ENCODE measurements around the gene HMCN1. TPM values are rescaled to one million over a fixed set of nuclear protein-coding genes. Genes with fewer than 3 reads are reported as not detected.

Gene HMCN1
- total and polyA plus RNA-seq, 2 experiments from 2014 or later = 1.6 to 8.7 TPM

DNA sequence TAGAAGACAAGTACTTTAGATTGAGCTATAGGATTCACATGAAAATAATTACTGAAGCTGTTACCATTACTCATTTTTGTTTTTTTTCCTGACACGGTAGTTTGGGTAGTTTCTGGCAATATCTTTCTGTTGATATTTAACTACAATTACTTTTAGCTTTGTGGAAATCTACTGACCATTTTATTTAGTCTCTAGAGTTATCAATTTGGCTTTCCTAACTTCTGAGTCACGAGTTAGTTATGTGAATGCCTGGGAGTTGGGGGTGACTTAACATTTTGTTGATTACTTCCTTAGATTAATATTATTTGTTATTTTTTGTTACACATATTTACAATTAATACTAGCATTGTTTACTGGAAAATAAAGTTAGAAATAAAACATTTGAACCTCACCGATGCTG, 160.6 kb downstream of the HMCN1 start:
- H3F3A ChIP-seq (replicated peaks; ENCODE audit: low read depth) = no peaks in the 10 kb centered on the region
- no peaks in the 10 kb centered on the region for H4K20me1 ChIP-seq (replicated peaks; ENCODE audit: insufficient read depth)
- no peaks in the 10 kb centered on the region for H3K27me3 ChIP-seq (ENCODE audit: insufficient read depth)
- TF ChIP-seq CTCF (conservative IDR thresholded peaks at IDR 0.05; ENCODE audit: low read depth in 2 of 2) = no peak
- no peak for TF ChIP-seq EZH2phosphoT487 (IDR thresholded peaks at IDR 0.05; ENCODE audit: unreplicated experiment)
- TF ChIP-seq ZNF114 (CRISPR knock-in tag; IDR thresholded peaks at IDR 0.05) = no peak
- no peak for TF ChIP-seq POLR2AphosphoS5 (IDR thresholded peaks at IDR 0.05; ENCODE audit: low read depth)
- no peak for TF ChIP-seq JUNB (IDR thresholded peaks at IDR 0.05; ENCODE audit: unreplicated experiment)
- no peak for TF ChIP-seq STAT1 (IDR thresholded peaks at IDR 0.05; ENCODE audit: unreplicated experiment)
- no peak for TF ChIP-seq NANOG (IDR thresholded peaks at IDR 0.05; ENCODE audit: borderline replicate concordance)
- TF ChIP-seq ZNF331 (CRISPR knock-in tag; IDR thresholded peaks at IDR 0.05; ENCODE audit: low read depth) = no peak
- no peak overlapping the region for H3K4me3 ChIP-seq
- Mint-ChIP-seq H3K27me3 (ENCODE audit: insufficient read depth, low read depth, poor library complexity) (peaks cover 2% of the 10 kb centered on the region), H3K36me3 (ENCODE audit: low read depth) (peaks cover 12% of the 10 kb centered on the region; the same call in 2 of the 3 replicates), H3K4me3 (no peak overlapping the region), H3K9me3 (peaks cover 15% of the 10 kb centered on the region), H3K4me1 (peaks cover 9% of the 10 kb centered on the region; the same call in 2 of the 3 replicates), H3K27ac (no peak overlapping the region)
- no peak overlapping the region for H2AFZ ChIP-seq
- H3K4me2 ChIP-seq = no peak overlapping the region
- DNase-seq (ENCODE audit: low spot score) (no peak), ATAC-seq (no peak)
- no peak overlapping the region for H3K27ac ChIP-seq (ENCODE audit: low read depth)
- no peaks in the 10 kb centered on the region for H3K4me1 ChIP-seq (ENCODE audit: insufficient read depth)
- H3K36me3 ChIP-seq (ENCODE audit: insufficient read depth) = no peaks in the 10 kb centered on the region
- H3K9me2 ChIP-seq (ENCODE audit: insufficient read depth) = peaks cover 11% of the 10 kb centered on the region; the same call in 1 of the 2 replicates
- no peaks in the 10 kb centered on the region for H3K79me2 ChIP-seq (replicated peaks; ENCODE audit: insufficient read depth)

DNA sequence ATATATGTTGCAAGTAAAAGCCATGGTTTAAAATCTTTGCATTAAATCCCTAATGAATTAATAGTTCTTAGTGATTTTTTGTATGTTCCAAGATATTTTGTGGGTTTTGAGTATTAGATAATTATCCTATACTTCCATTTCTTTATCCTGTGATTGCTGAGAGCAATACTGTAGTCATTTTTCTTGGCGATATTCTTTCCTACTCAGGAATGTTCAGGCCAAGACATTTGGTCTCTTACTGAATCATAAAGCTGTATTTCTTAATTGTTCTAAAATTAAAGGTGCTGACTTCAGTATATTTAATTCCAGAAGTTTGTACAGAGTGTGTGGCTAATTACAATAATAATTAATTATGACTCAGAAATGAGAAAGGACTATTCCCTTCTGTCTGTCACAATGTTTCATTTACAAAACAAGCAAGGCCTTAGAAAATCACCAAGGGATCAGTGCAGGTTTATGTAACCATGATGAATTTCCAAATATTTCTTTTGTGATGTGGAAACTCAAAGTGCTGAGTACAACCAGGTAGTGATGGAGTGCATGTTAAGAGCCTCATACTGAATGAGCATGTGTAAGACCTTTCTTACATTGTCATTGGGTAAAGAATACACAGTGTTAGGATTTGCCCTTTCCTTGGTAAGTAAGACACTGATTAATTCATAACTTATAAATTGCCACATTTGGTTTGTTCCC, 161.2 kb downstream of the HMCN1 start:
- no peak for DNase-seq (ENCODE audit: low spot score)
- Histone ChIP-seq H2AFZ (no peak overlapping the region), H3K27ac (ENCODE audit: low read depth) (no peak overlapping the region), H3F3A (replicated peaks; ENCODE audit: low read depth) (no peaks in the 10 kb centered on the region), H4K20me1 (replicated peaks; ENCODE audit: insufficient read depth) (no peaks in the 10 kb centered on the region), H3K4me3 (no peak overlapping the region), H3K4me1 (ENCODE audit: insufficient read depth) (no peaks in the 10 kb centered on the region), H3K36me3 (ENCODE audit: insufficient read depth) (no peaks in the 10 kb centered on the region), H3K27me3 (ENCODE audit: insufficient read depth) (no peaks in the 10 kb centered on the region), H3K79me2 (replicated peaks; ENCODE audit: insufficient read depth) (no peaks in the 10 kb centered on the region), H3K9me2 (ENCODE audit: insufficient read depth) (peaks cover 11% of the 10 kb centered on the region; the same call in 1 of the 2 replicates), H3K4me2 (no peak overlapping the region)
- peaks cover 12% of the 10 kb centered on the region; the same call in 2 of the 3 replicates for H3K36me3 Mint-ChIP-seq (ENCODE audit: low read depth)
- peaks cover 13% of the 10 kb centered on the region for H3K4me1 Mint-ChIP-seq
- no peak for ATAC-seq
- TF ChIP-seq, protein P1, sequence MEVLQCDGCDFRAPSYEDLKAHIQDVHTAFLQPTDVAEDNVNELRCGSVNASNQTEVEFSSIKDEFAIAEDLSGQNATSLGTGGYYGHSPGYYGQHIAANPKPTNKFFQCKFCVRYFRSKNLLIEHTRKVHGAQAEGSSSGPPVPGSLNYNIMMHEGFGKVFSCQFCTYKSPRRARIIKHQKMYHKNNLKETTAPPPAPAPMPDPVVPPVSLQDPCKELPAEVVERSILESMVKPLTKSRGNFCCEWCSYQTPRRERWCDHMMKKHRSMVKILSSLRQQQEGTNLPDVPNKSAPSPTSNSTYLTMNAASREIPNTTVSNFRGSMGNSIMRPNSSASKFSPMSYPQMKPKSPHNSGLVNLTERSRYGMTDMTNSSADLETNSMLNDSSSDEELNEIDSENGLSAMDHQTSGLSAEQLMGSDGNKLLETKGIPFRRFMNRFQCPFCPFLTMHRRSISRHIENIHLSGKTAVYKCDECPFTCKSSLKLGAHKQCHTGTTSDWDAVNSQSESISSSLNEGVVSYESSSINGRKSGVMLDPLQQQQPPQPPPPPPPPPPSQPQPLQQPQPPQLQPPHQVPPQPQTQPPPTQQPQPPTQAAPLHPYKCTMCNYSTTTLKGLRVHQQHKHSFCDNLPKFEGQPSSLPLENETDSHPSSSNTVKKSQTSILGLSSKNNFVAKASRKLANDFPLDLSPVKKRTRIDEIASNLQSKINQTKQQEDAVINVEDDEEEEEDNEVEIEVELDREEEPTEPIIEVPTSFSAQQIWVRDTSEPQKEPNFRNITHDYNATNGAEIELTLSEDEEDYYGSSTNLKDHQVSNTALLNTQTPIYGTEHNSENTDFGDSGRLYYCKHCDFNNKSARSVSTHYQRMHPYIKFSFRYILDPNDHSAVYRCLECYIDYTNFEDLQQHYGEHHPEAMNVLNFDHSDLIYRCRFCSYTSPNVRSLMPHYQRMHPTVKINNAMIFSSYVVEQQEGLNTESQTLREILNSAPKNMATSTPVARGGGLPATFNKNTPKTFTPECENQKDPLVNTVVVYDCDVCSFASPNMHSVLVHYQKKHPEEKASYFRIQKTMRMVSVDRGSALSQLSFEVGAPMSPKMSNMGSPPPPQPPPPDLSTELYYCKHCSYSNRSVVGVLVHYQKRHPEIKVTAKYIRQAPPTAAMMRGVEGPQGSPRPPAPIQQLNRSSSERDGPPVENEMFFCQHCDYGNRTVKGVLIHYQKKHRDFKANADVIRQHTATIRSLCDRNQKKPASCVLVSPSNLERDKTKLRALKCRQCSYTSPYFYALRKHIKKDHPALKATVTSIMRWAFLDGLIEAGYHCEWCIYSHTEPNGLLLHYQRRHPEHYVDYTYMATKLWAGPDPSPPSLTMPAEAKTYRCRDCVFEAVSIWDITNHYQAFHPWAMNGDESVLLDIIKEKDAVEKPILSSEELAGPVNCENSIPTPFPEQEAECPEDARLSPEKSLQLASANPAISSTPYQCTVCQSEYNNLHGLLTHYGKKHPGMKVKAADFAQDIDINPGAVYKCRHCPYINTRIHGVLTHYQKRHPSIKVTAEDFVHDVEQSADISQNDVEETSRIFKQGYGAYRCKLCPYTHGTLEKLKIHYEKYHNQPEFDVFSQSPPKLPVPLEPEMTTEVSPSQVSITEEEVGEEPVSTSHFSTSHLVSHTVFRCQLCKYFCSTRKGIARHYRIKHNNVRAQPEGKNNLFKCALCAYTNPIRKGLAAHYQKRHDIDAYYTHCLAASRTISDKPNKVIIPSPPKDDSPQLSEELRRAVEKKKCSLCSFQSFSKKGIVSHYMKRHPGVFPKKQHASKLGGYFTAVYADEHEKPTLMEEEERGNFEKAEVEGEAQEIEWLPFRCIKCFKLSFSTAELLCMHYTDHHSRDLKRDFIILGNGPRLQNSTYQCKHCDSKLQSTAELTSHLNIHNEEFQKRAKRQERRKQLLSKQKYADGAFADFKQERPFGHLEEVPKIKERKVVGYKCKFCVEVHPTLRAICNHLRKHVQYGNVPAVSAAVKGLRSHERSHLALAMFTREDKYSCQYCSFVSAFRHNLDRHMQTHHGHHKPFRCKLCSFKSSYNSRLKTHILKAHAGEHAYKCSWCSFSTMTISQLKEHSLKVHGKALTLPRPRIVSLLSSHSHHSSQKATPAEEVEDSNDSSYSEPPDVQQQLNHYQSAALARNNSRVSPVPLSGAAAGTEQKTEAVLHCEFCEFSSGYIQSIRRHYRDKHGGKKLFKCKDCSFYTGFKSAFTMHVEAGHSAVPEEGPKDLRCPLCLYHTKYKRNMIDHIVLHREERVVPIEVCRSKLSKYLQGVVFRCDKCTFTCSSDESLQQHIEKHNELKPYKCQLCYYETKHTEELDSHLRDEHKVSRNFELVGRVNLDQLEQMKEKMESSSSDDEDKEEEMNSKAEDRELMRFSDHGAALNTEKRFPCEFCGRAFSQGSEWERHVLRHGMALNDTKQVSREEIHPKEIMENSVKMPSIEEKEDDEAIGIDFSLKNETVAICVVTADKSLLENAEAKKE (CRISPR knock-in tag; IDR thresholded peaks at IDR 0.05) = no peak
- TF ChIP-seq JUNB (IDR thresholded peaks at IDR 0.05; ENCODE audit: unreplicated experiment) (no peak), ETS1 (IDR thresholded peaks at IDR 0.05) (no peak)
- no peak overlapping the region for H3K27ac Mint-ChIP-seq
- H3K9me3 Mint-ChIP-seq = peaks cover 12% of the 10 kb centered on the region
- peaks cover 2% of the 10 kb centered on the region for H3K27me3 Mint-ChIP-seq (ENCODE audit: insufficient read depth, low read depth, poor library complexity)
- H3K4me3 Mint-ChIP-seq = no peak overlapping the region
